H1 (cell line): ENCODE results near the gene NDUFA7. TPM values are rescaled to one million over a fixed set of nuclear protein-coding genes. Genes with fewer than 3 reads are reported as not detected.

Experiments
- CTCF ChIA-PET: fragments of 300-600 bp; sonication (Branson Sonifier 250); formaldehyde crosslinking; loops from one replicate; lab custom pipeline; 2021; ENCODE audit not compliant: partially characterized antibody; lab: Charles Lee
- POLR2A ChIA-PET: fragments of 300-600 bp; sonication (Branson Sonifier 250); formaldehyde crosslinking; loops from one replicate; lab custom pipeline; 2021; ENCODE audit warnings: inconsistent platforms; ENCODE audit not compliant: partially characterized antibody; lab: Charles Lee
- DNase-seq, 2 experiments: peaks; one replicate each; pipeline versions ENCODE4 v3.0.0 to v3.0.0-alpha.2; 2010 to 2022; ENCODE audit warnings: low spot score in 2 of 2, low read depth in 1 of 2, mixed read lengths in 1 of 2
- FAIRE-seq: peaks from 2 replicates; lab custom pipeline; 2011; peaks lifted over from hg19 to GRCh38; lab: Jason Lieb, UNC
- H2AFZ ChIP-seq: 2 replicates; pipeline ENCODE4 v1.8.1; 2012; ENCODE audit warnings: low read length, inconsistent platforms
- H2AK5ac ChIP-seq: 2 replicates; pipeline ENCODE4 v1.6.1; 2013; ENCODE audit warnings: low read depth, low read length
- H2BK120ac ChIP-seq: replicated peaks from 2 replicates; pipeline ENCODE3; 2013; ENCODE audit warnings: low read depth, low read length, inconsistent platforms
- H2BK12ac ChIP-seq: 2 replicates; pipeline ENCODE4 v1.6.1; 2013; ENCODE audit warnings: low read depth, low read length
- H2BK15ac ChIP-seq: 2 replicates; pipeline ENCODE4 v1.6.1; 2013; ENCODE audit warnings: low read length
- H2BK20ac ChIP-seq: 2 replicates; pipeline ENCODE4 v1.6.1; 2013; ENCODE audit warnings: low read length
- H2BK5ac ChIP-seq: 2 replicates; pipeline ENCODE4 v1.6.1; 2013; ENCODE audit warnings: low read depth, low read length
- H3K14ac ChIP-seq: 2 replicates; pipeline ENCODE4 v1.6.1; 2013; ENCODE audit warnings: inconsistent platforms; ENCODE audit not compliant: insufficient read length
- H3K18ac ChIP-seq: 2 replicates; pipeline ENCODE4 v1.6.1; 2013; ENCODE audit warnings: low read length; ENCODE audit errors: extremely low read depth
- H3K23ac ChIP-seq: 2 replicates; pipeline ENCODE4 v1.6.1; 2013; ENCODE audit warnings: inconsistent platforms; ENCODE audit not compliant: insufficient read length
- H3K23me2 ChIP-seq: 2 replicates; pipeline ENCODE4 v1.6.1; 2013; ENCODE audit warnings: low read depth, low read length
- H3K27ac ChIP-seq: 2 replicates; pipeline ENCODE4 v1.6.1; 2011; ENCODE audit warnings: low read depth, low read length, inconsistent platforms
- H3K27me3 ChIP-seq, 4 experiments: replicated peaks in 1 of 4; 1 replicate in 1 of 4; 2 replicates in 3 of 4; pipeline versions ENCODE4 v1.6.1 to v1.8.1; 2011 to 2013; ENCODE audit warnings: low read length in 3 of 4, mild to moderate bottlenecking in 3 of 4, inconsistent platforms in 2 of 4, mixed read lengths in 2 of 4, moderate library complexity in 1 of 4; ENCODE audit not compliant: control insufficient read depth in 3 of 4, insufficient read depth in 3 of 4; ENCODE audit errors: extremely low read depth in 1 of 4
- H3K36me3 ChIP-seq, 4 experiments: 2 replicates each; pipeline versions ENCODE4 v1.6.1 to v1.8.1; 2011 to 2013; ENCODE audit warnings: mild to moderate bottlenecking in 4 of 4, low read length in 3 of 4, moderate library complexity in 2 of 4, control low read depth in 1 of 4, inconsistent platforms in 1 of 4; ENCODE audit not compliant: insufficient read depth in 4 of 4, control insufficient read depth in 2 of 4
- H3K4ac ChIP-seq: replicated peaks from 2 replicates; pipeline ENCODE3; 2013; ENCODE audit warnings: low read length, low read depth, mixed read lengths, inconsistent platforms; ENCODE audit not compliant: insufficient read length
- H3K4me1 ChIP-seq, 4 experiments: replicated peaks in 1 of 4; 1 replicate in 1 of 4; 2 replicates in 3 of 4; pipeline versions ENCODE4 v1.6.1 to v1.8.1; 2011 to 2013; ENCODE audit warnings: low read length in 3 of 4, inconsistent platforms in 2 of 4, mixed read lengths in 1 of 4; ENCODE audit not compliant: insufficient read depth in 4 of 4, control insufficient read depth in 3 of 4
- H3K4me2 ChIP-seq, 2 experiments: 2 replicates each; pipeline versions ENCODE4 v1.6.1 to v1.8.1; 2011 to 2013; ENCODE audit warnings: low read depth in 2 of 2, low read length in 2 of 2, control low read depth in 1 of 2, inconsistent platforms in 1 of 2, mild to moderate bottlenecking in 1 of 2; ENCODE audit not compliant: insufficient read depth in 1 of 2
- H3K4me3 ChIP-seq, 4 experiments: fragments of 200-600, 300-600 bp in 1 of 4; sonication (generic), shearing (Covaris generic), sonication (Bioruptor Twin) in 1 of 4; 2 replicates each; pipeline versions ENCODE4 v1.5.1 to v1.8.1; 2011 to 2016; ENCODE audit warnings: low read length in 4 of 4, low read depth in 3 of 4, control low read depth in 2 of 4, inconsistent platforms in 2 of 4, mild to moderate bottlenecking in 2 of 4, mixed read lengths in 1 of 4, moderate library complexity in 1 of 4; ENCODE audit not compliant: insufficient read depth in 2 of 4; ENCODE audit errors: extremely low read depth in 1 of 4
- H3K56ac ChIP-seq: replicated peaks from 2 replicates; pipeline ENCODE3; 2013; ENCODE audit warnings: low read depth, mild to moderate bottlenecking, mixed read lengths, low read length, inconsistent platforms; ENCODE audit not compliant: insufficient read length
- H3K79me1 ChIP-seq: 2 replicates; pipeline ENCODE4 v1.6.1; 2013; ENCODE audit warnings: low read depth, low read length, control low read depth
- H3K79me2 ChIP-seq, 2 experiments: 2 replicates each; pipeline versions ENCODE4 v1.6.1 to v1.8.1; 2012 to 2013; ENCODE audit warnings: low read length in 2 of 2, mild to moderate bottlenecking in 2 of 2, inconsistent platforms in 1 of 2; ENCODE audit not compliant: insufficient read depth in 2 of 2, control insufficient read depth in 1 of 2
- H3K9ac ChIP-seq, 4 experiments: replicated peaks in 1 of 4; 1 replicate in 1 of 4; 2 replicates in 3 of 4; pipeline versions ENCODE4 v1.6.1 to v1.8.1; 2011 to 2013; ENCODE audit warnings: low read depth in 3 of 4, low read length in 3 of 4, control low read depth in 2 of 4, mild to moderate bottlenecking in 2 of 4, moderate library complexity in 2 of 4, inconsistent platforms in 1 of 4; ENCODE audit errors: extremely low read depth in 1 of 4
- H3K9me3 ChIP-seq, 2 experiments: 2 replicates each; pipeline versions ENCODE4 v1.6.1 to v1.8.1; 2012 to 2013; ENCODE audit warnings: mild to moderate bottlenecking in 2 of 2, moderate library complexity in 2 of 2, control low read depth in 1 of 2, inconsistent platforms in 1 of 2, low read depth in 1 of 2, low read length in 1 of 2, mixed read lengths in 1 of 2; ENCODE audit not compliant: insufficient read depth in 2 of 2
- H4K20me1 ChIP-seq, 2 experiments: replicated peaks in 1 of 2; 2 replicates each; pipeline versions ENCODE3 to v1.8.1; 2011 to 2013; ENCODE audit warnings: inconsistent platforms in 2 of 2, low read length in 2 of 2, mild to moderate bottlenecking in 1 of 2; ENCODE audit not compliant: insufficient read depth in 2 of 2, control insufficient read depth in 1 of 2
- H4K5ac ChIP-seq: 2 replicates; pipeline ENCODE4 v1.6.1; 2013; ENCODE audit warnings: low read length, low read depth, mixed read lengths, inconsistent platforms; ENCODE audit not compliant: insufficient read length
- H4K8ac ChIP-seq: 2 replicates; pipeline ENCODE4 v1.8.0; 2013; ENCODE audit warnings: mild to moderate bottlenecking, moderate library complexity, low read length, inconsistent platforms; ENCODE audit not compliant: insufficient read depth; ENCODE audit errors: extremely low read depth
- H4K91ac ChIP-seq: replicated peaks from 2 replicates; pipeline ENCODE3; 2013; ENCODE audit warnings: low read length, mixed read lengths, inconsistent platforms; ENCODE audit not compliant: insufficient read length
- CBX8 ChIP-seq: fragments of 300-800, 300-1000 bp; sonication (generic); IDR thresholded peaks from 2 replicates; pipeline ENCODE4 v1.7.1; 2016; ENCODE audit warnings: low read depth, low read length, borderline replicate concordance
- EGR1 ChIP-seq: IDR thresholded peaks from 2 replicates; pipeline ENCODE4 v1.6.1; 2011; ENCODE audit warnings: low read depth, low read length, borderline replicate concordance
- HDAC2 ChIP-seq, 2 experiments: fragments of 300-600 bp in 1 of 2; sonication (generic) in 1 of 2; IDR thresholded peaks; 2 replicates each; pipeline ENCODE4 v1.6.1; 2011 to 2012; ENCODE audit warnings: low read depth in 2 of 2, low read length in 2 of 2, mild to moderate bottlenecking in 2 of 2, moderate library complexity in 2 of 2, borderline replicate concordance in 1 of 2, inconsistent platforms in 1 of 2
- MAFK ChIP-seq: IDR thresholded peaks from 2 replicates; pipeline ENCODE4 v1.6.1; 2012; ENCODE audit warnings: low read depth, mild to moderate bottlenecking, improper control_type of control experiment, low read length
- NRF1 ChIP-seq: IDR thresholded peaks from 2 replicates; pipeline ENCODE4 v1.6.1; 2011; ENCODE audit warnings: mild to moderate bottlenecking, low read depth, low read length, improper control_type of control experiment
- RAD21 ChIP-seq, 2 experiments: IDR thresholded peaks in 1 of 2; conservative IDR thresholded peaks in 1 of 2; 2 replicates each; pipeline ENCODE4 v1.6.1; 2011; ENCODE audit warnings: low read depth in 2 of 2, low read length in 2 of 2, improper control_type of control experiment in 1 of 2, inconsistent platforms in 1 of 2, mild to moderate bottlenecking in 1 of 2, moderate library complexity in 1 of 2
- SP1 ChIP-seq: IDR thresholded peaks from 2 replicates; pipeline ENCODE4 v1.6.1; 2011; ENCODE audit warnings: low read depth, low read length
- SP4 ChIP-seq: IDR thresholded peaks from 2 replicates; pipeline ENCODE4 v1.6.1; 2012; ENCODE audit warnings: low read length, inconsistent platforms
- TBP ChIP-seq: IDR thresholded peaks from 2 replicates; pipeline ENCODE4 v1.6.1; 2011; ENCODE audit warnings: low read depth, low read length, improper control_type of control experiment
- ZNF274 ChIP-seq: IDR thresholded peaks from 2 replicates; pipeline ENCODE4 v1.7.0; 2012; ENCODE audit warnings: low read length, borderline replicate concordance; ENCODE audit errors: extremely low read depth
- whole genome bisulfite sequencing, 2 experiments: shearing (Covaris generic) in 1 of 2; methylation state at CpG; one replicate each; pipeline versions ENCODE4 v1.1.6 to v1.1.7; 2013 to 2015; ENCODE audit warnings: low lambda C conversion rate in 2 of 2, mixed read lengths in 2 of 2, inconsistent platforms in 1 of 2, low coverage in 1 of 2, missing lambda C conversion rate in 1 of 2; ENCODE audit not compliant: insufficient replicate concordance in 2 of 2, insufficient coverage in 1 of 2, insufficient read length in 1 of 2; ENCODE audit errors: extremely low coverage in 1 of 2, missing lambda C conversion rate in 1 of 2; 5-methylcytosine and 5-hydroxymethylcytosine counted together
- polyA plus RNA-seq, 7 experiments: library from polyadenylated mRNA; depleted of rRNA in 3 of 7; stranded (reverse) in 5 of 7; unstranded in 2 of 7; fragments of >200 nt in 5 of 7; fragments of 200-250 nt in 2 of 7; gene quantifications; 1 replicate in 5 of 7; 2 replicates in 1 of 7; 4 replicates in 1 of 7; pipeline versions ENCODE4 v1.2.1 to v1.2.3, GENCODE V29; 2011 to 2013; ENCODE audit warnings: missing spikeins in 2 of 7, mixed read lengths in 2 of 7
- total RNA-seq: library from RNA; stranded (reverse); fragmentation: NEBNext Ultra II Directional; extraction: Animal tissue kit (Norgen Biotek cat#: 25700); gene quantifications from 2 replicates; pipeline ENCODE4 v1.2.1, GENCODE V29; 2021
- TF ChIP-seq, protein P1 (sequence below): IDR thresholded peaks from 2 replicates; pipeline ENCODE4 v1.6.1; 2012; ENCODE audit warnings: inconsistent platforms

NDUFA7 gene
- total and polyA plus RNA-seq, 2 of the 8 experiments (the other 6 are each of a cell fraction or from before 2014, with no cell fraction given): 54.4 to 286 TPM

DNA sequence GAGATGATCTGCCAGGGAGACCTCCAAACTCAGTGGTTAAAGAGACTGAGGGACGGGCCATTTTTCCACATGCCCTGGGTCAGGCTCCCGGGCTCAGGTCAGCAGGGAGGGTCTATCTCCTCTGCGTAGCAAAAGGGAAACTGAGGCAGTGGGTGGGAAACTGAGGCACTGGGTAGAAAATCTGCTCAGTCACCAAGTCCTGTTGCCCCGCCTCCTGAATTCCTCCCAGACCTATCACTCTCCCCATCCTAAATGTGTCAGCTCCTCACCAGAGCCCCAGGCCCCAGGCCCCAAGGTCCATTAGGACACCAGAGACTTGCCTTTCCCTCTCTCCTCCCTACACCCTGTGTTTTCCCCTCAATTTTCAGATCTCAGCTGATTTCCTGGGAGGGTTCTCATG is 15.4 kb downstream of the NDUFA7 start:
- H2BK120ac ChIP-seq: no peak overlapping the region
- no peak for FAIRE-seq
- no peak overlapping the region for H2BK20ac ChIP-seq
- H3K4me2 ChIP-seq: no peak overlapping the region
- H3K56ac ChIP-seq: no peak overlapping the region
- no peak overlapping the region for H3K4me3 ChIP-seq
- ChIA-PET POLR2A (interaction anchor here (0.9 to 25.3 kb wide), 3 partner anchors 23 to 212 kb away, joined by 3 to 583 read pairs (median 4); partner anchors contain the start of genes NDUFA7 and RPS28), CTCF (interaction anchor here (0.6 to 1.4 kb wide), 2 partner anchors 18 to 20 kb away, joined by 4 to 5 read pairs; no protein-coding TSS in a partner anchor)
- peaks cover 4 to 12% (median 6%) of the 10 kb centered on the region in 4 experiments; a peak in 5 of 8 replicates for H3K36me3 ChIP-seq
- H4K5ac ChIP-seq: no peak overlapping the region
- TF ChIP-seq MAFK (no peak), EGR1 (no peak), RAD21 (IDR thresholded peaks at IDR 0.05 in 1 of 2, conservative IDR thresholded peaks at IDR 0.05 in 1 of 2; ENCODE audit: low read depth in 2 of 2, low read length in 2 of 2) (no peak), NRF1 (no peak), CBX8 (no peak), HDAC2 (IDR thresholded peaks at IDR 0.05; ENCODE audit: borderline replicate concordance in 1 of 2, low read depth in 2 of 2, low read length in 2 of 2) (no peak), TBP (no peak), SP1 (no peak), ZNF274 (no peak), SP4 (no peak)
- TF ChIP-seq, protein P1, sequence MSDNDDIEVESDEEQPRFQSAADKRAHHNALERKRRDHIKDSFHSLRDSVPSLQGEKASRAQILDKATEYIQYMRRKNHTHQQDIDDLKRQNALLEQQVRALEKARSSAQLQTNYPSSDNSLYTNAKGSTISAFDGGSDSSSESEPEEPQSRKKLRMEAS: no peak
- H2AK5ac ChIP-seq: no peak overlapping the region
- no peak overlapping the region for H3K27ac ChIP-seq
- H4K20me1 ChIP-seq: peaks cover 0 to 4% of the 10 kb centered on the region in 2 experiments
- H3K79me2 ChIP-seq: peaks cover 0 to 7% of the 10 kb centered on the region in 2 experiments; a peak in 2 of 4 replicates
- no peaks in the 10 kb centered on the region for H3K27me3 ChIP-seq
- peaks cover 7% of the 10 kb centered on the region for H3K79me1 ChIP-seq
- no peak overlapping the region for H3K18ac ChIP-seq
- H3K9ac ChIP-seq: no peak overlapping the region
- H2BK15ac ChIP-seq: no peak overlapping the region
- H3K9me3 ChIP-seq: no peaks in the 10 kb centered on the region
- H2BK12ac ChIP-seq: no peak overlapping the region
- H3K4ac ChIP-seq: no peak overlapping the region
- no peak overlapping the region for H2AFZ ChIP-seq
- peaks cover 8% of the 10 kb centered on the region for H3K23me2 ChIP-seq
- H3K4me1 ChIP-seq: peaks cover 0 to 15% (median 7%) of the 10 kb centered on the region in 4 experiments; a peak in 6 of 7 replicates
- WGBS, 2 experiments: 67% methylated on average over 4 of the region's 4 CpGs; no CpG with 5 or more reads in 1 of the 2 experiments
- no peak overlapping the region for H4K91ac ChIP-seq
- H4K8ac ChIP-seq: no peak overlapping the region
- no peak overlapping the region for H2BK5ac ChIP-seq
- H3K23ac ChIP-seq: no peak overlapping the region
- H3K14ac ChIP-seq: no peak overlapping the region
- DNase-seq: no peak
